ENCODE measurements around the gene FYTTD1. TPM values are rescaled to one million over a fixed set of nuclear protein-coding genes. Genes with fewer than 3 reads are reported as not detected.

FYTTD1 gene
- total RNA-seq, 4 donors from 2014 or later = 57.7 to 111 (median 85.6) TPM

GRCh38 chr3:197746209-197746608, 3.5 kb upstream of the FYTTD1 start:
- intact Hi-C loops (cut with DNase I) = no loop called here
- TF ChIP-seq POLR2A (IDR thresholded peaks at IDR 0.05; ENCODE audit: low read depth) = no peak
- TF ChIP-seq POLR2AphosphoS5 (IDR thresholded peaks at IDR 0.05) = no peak
- TF ChIP-seq CTCF (IDR thresholded peaks at IDR 0.05) = no peak
- no peak for TF ChIP-seq EP300 (IDR thresholded peaks at IDR 0.05)
- peaks cover 9 to 18% (median 12%) of the 10 kb centered on the region in 4 donors for H3K4me1 ChIP-seq
- no peak for DNase-seq (ENCODE audit: extremely low spot score)
- no peaks in the 10 kb centered on the region for H3K27me3 ChIP-seq
- no peak overlapping the region for H3K4me3 ChIP-seq
- no peak overlapping the region for H3K27ac ChIP-seq (replicated peaks in 1 of 4)
- no peaks in the 10 kb centered on the region for H3K36me3 ChIP-seq
- WGBS = 84% methylated on average over 3 of the region's 3 CpGs
- no peaks in the 10 kb centered on the region for H3K9me3 ChIP-seq

GRCh38 chr3:197746801-197747237, 2.9 kb upstream of the FYTTD1 start:
- intact Hi-C loops (cut with DNase I) = no loop called here
- no peaks in the 10 kb centered on the region for H3K27me3 ChIP-seq
- TF ChIP-seq EP300 (IDR thresholded peaks at IDR 0.05) (no peak), POLR2A (IDR thresholded peaks at IDR 0.05; ENCODE audit: low read depth) (no peak), POLR2AphosphoS5 (IDR thresholded peaks at IDR 0.05) (no peak), CTCF (IDR thresholded peaks at IDR 0.05) (no peak)
- no peak overlapping the region for H3K27ac ChIP-seq (replicated peaks in 1 of 4)
- H3K9me3 ChIP-seq = no peaks in the 10 kb centered on the region
- DNase-seq (ENCODE audit: extremely low spot score) = no peak
- WGBS = 62% methylated on average over 4 of the region's 4 CpGs
- H3K36me3 ChIP-seq = no peaks in the 10 kb centered on the region
- no peak overlapping the region for H3K4me3 ChIP-seq
- H3K4me1 ChIP-seq = peaks cover 14 to 24% (median 18%) of the 10 kb centered on the region in 4 donors

- Histone ChIP-seq H3K4me3 (peak overlapping the region; percentile 84 to 93 (median 87)), H3K36me3 (no peaks in the 10 kb centered on the region), H3K27ac (replicated peaks in 1 of 4) (peak overlapping the region; percentile 94 to 99 (median 96)), H3K9me3 (no peaks in the 10 kb centered on the region), H3K27me3 (no peaks in the 10 kb centered on the region), H3K4me1 (peaks cover 32 to 35% (median 34%) of the 10 kb centered on the region in 4 donors)
- TF ChIP-seq POLR2AphosphoS5 (IDR thresholded peaks at IDR 0.05) (no peak), EP300 (IDR thresholded peaks at IDR 0.05) (no peak), POLR2A (IDR thresholded peaks at IDR 0.05; ENCODE audit: low read depth) (no peak), CTCF (IDR thresholded peaks at IDR 0.05) (no peak)
- 26% methylated on average over 12 of the region's 12 CpGs for whole genome bisulfite sequencing
- no peak for DNase-seq (ENCODE audit: extremely low spot score)
- intact Hi-C loops (cut with DNase I) = no loop called here
Measured at GRCh38 chr3:197748597-197749314, 927 bp upstream of the FYTTD1 start.

GRCh38 chr3:197749315-197749600, 425 bp upstream of the FYTTD1 start:
- Histone ChIP-seq H3K9me3 (no peaks in the 10 kb centered on the region), H3K4me3 (peak overlapping the region; percentile 84 to 93 (median 87)), H3K27ac (replicated peaks in 1 of 4) (peak overlapping the region; percentile 94 to 99 (median 96)), H3K4me1 (peaks cover 32 to 36% (median 35%) of the 10 kb centered on the region in 4 donors), H3K36me3 (no peaks in the 10 kb centered on the region), H3K27me3 (no peaks in the 10 kb centered on the region)
- 0% methylated on average over 9 of the region's 18 CpGs for WGBS
- intact Hi-C loops (cut with DNase I) = no loop called here
- DNase-seq (ENCODE audit: extremely low spot score) = no peak
- TF ChIP-seq POLR2A (IDR thresholded peaks at IDR 0.05; ENCODE audit: low read depth) (no peak), POLR2AphosphoS5 (IDR thresholded peaks at IDR 0.05) (no peak), CTCF (IDR thresholded peaks at IDR 0.05) (no peak)
